B cell (primary cell): ENCODE results near the gene RASGRF2.

Source experiments
- CTCF ChIP-seq: fragments of 200-600 bp; IDR thresholded peaks from one replicate; pipeline ENCODE4 v1.8.0; 2022; ENCODE audit warnings: antibody characterized with exemption, mild to moderate bottlenecking
- EZH2 ChIP-seq: IDR thresholded peaks from 2 replicates; pipeline ENCODE4 v1.6.1; 2012; ENCODE audit warnings: borderline replicate concordance, low read depth, mild to moderate bottlenecking, moderate library complexity, low read length; ENCODE audit not compliant: insufficient read depth, poor library complexity, severe bottlenecking

- TF ChIP-seq CTCF (no peak), EZH2 (no peak)
Measured at GRCh38 chr5:80967500-80968181, 7.5 kb downstream of the RASGRF2 start.
